Skeletal muscle cell (primary cell): ENCODE data around the gene SAAL1.

ENCODE experiments used
- DNase-seq: peaks from one replicate; pipeline ENCODE4 v3.0.0-alpha.2; 2010; ENCODE audit warnings: low read depth
- H3K4me3 ChIP-seq: 2 replicates; pipeline ENCODE4 v1.5.1; 2011; ENCODE audit warnings: low read depth, mild to moderate bottlenecking, control low read depth, low read length, moderate library complexity

The SAAL1 gene

GRCh38 chr11:18088966-18089365, 16.9 kb downstream of the SAAL1 start:
- DNase-seq = no peak
- no peak overlapping the region for H3K4me3 ChIP-seq

GRCh38 chr11:18088366-18088765, 17.5 kb downstream of the SAAL1 start:
- DNase-seq = no peak

DNA sequence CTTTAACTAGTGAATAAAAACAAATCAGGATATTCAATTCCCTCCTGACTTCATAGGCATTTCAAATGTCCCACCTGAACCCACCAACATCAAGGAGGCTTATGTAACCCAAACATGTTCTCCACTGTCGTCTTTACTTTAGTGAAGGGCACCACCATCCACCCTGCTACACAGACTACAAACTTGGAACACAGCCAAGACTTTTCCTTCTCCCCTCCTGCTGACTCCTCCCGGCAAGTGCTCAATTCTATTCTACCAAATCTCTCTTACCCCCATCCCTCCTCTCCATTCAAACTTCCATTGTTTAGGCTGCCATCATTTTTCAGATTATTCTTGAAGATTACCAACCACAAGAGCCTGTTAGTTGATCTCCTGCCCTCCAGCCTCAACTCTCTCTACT, 24.3 kb downstream of the SAAL1 start:
- H3K4me3 ChIP-seq = no peak overlapping the region
- no peak for DNase-seq

More at GRCh38 chr11:18088366-18088765, 17.5 kb downstream of the SAAL1 start:
- H3K4me3 ChIP-seq = no peak overlapping the region

DNA sequence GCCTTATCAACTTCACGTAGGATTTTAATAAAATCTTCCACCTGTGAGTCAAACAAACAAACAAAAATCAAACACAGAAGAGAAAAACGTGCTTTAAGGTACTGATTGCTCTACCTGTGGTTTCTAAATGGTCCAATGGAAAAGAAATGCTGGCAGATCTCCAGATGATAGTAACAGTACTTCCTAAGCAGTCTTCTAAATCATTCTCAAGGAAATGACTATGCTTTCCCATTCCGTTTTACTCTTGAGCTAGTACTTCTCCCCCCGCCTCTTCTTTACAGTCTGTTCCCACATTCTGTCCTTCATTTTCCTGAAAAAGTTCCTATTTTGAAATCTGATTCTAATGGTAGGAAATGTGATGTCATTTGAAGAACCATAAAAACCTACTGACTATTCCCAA, 25.4 kb downstream of the SAAL1 start:
- no peak for DNase-seq

GRCh38 chr11:18078909-18079308, 27.0 kb downstream of the SAAL1 start:
- no peak overlapping the region for H3K4me3 ChIP-seq
- no peak for DNase-seq

More for the DNA sequence above, 25.4 kb downstream of the SAAL1 start:
- no peak overlapping the region for H3K4me3 ChIP-seq

DNA sequence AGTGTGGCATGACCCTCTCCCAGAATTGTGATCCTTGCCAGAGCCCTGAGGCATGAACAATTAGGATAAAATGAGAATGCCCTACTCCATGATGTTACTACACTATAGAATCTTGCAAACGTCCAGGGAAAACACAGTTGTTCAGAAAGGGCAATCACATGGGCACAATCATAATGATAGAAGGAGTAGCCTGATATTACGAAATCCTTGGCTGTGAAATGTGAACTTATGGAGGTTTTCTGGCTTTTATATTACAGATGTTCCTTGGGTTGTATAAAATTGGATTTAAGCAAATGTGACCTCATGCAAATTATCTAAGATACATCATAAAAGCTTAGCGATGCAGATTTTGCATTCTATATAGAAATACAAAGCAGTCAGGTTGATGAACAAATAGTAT, 30.4 kb downstream of the SAAL1 start:
- no peak overlapping the region for H3K4me3 ChIP-seq
- DNase-seq = no peak

GRCh38 chr11:18071098-18071705, 34.7 kb downstream of the SAAL1 start:
- H3K4me3 ChIP-seq = no peak overlapping the region
- no peak for DNase-seq

DNA sequence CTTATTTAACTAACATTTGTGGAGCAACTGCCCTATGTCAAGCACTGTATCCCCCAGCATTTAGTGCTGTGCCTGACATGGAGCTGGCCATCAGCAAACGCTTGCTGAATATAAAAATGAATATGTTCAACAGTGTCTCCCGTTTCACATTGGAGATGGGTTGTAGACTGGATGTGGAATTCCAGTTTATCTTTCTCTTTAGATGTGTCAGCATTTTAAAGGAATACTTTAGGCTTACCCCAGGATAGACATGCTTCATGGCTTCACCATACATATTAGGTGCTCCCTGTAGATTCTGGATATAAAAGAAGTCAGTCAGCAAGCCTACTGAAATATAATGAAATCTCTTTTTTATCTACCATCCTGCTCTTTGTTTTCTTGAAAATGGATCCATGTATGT, 38.5 kb downstream of the SAAL1 start:
- no peak for DNase-seq
- H3K4me3 ChIP-seq = no peak overlapping the region

- H3K4me3 ChIP-seq = no peak overlapping the region
- no peak for DNase-seq
Measured at GRCh38 chr11:18066626-18067025, 39.3 kb downstream of the SAAL1 start.

- no peak for DNase-seq
Measured at GRCh38 chr11:18065572-18065971, 40.3 kb downstream of the SAAL1 start.

GRCh38 chr11:18064450-18065054, 41.3 kb downstream of the SAAL1 start:
- DNase-seq = no peak
- H3K4me3 ChIP-seq = no peak overlapping the region

More at GRCh38 chr11:18065572-18065971, 40.3 kb downstream of the SAAL1 start:
- no peak overlapping the region for H3K4me3 ChIP-seq

- no peak for DNase-seq
- H3K4me3 ChIP-seq = no peak overlapping the region
Measured at GRCh38 chr11:18063862-18064434, 41.9 kb downstream of the SAAL1 start.

DNA sequence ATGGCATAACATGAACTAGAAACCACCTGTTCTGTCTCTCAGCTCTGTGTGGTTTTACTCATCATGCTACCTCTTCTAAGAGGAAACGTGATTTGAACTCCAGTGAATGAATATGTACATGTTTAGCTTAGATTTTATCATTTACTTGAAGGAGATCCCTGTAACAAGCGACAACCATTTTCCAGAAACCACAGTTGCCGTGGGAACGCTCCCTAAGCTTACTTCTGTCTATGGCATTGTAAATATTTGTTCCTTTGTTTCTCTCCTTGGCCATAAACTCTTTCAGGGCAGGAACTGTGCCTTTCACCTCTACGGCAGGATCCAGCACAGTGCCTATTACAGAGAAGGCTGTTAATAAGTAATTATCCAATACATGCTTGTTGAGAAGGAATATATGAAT, 42.8 kb downstream of the SAAL1 start:
- no peak overlapping the region for H3K4me3 ChIP-seq
- DNase-seq = no peak

DNA sequence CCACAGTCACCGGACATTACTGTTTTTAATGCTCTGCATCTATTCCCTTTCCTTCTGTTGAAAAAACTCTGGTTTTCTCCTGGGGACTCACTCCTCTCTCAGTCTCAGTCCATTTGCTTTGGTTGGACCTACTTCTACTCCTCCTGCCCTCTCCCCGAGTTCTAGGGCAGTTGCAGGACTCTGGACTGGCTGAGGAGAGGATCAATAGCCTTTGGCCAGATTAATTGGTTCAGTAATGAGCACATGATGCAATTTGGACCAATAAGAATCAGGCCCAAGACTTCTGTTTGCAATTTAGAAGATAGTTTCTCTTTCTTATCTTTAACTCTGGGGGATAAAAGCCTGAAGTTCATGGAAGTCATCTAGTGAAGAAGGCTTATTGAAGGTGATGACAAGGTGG, 44.5 kb downstream of the SAAL1 start:
- DNase-seq = no peak

GRCh38 chr11:18056561-18057181, 49.2 kb downstream of the SAAL1 start:
- H3K4me3 ChIP-seq = no peak overlapping the region
- DNase-seq = no peak

More for the DNA sequence above, 44.5 kb downstream of the SAAL1 start:
- H3K4me3 ChIP-seq = no peak overlapping the region

DNA sequence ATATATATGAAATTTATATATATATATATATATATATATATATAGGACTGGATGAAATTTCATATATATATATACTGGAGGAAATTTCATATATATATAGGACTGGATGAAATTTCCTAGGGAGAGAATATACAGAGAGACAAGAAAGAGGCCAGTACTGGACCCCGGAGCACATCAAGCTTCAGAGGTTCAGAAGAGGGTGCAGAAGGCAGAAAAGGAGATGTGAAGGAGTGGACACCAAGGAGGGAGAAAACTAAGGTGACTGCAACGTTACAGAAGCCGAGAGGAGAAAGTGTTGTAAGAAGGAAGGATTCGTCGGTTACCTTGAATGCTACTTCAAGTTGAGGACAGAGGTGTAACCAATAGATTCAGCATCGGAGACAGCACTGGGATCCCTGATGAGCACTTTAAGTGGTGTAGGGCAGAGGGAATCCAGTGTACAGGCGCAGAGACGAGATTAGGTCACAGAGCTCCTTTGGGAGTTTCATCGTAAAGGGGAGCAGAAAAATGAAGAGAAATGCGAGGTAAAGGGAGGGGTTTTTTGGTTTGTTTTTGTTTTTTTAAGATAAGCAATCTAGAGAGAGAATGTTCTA, 51.3 kb downstream of the SAAL1 start:
- H3K4me3 ChIP-seq = no peak overlapping the region
- DNase-seq = no peak

- DNase-seq = no peak
- no peak overlapping the region for H3K4me3 ChIP-seq
Measured at GRCh38 chr11:18050848-18051247, 55.0 kb downstream of the SAAL1 start.

DNA sequence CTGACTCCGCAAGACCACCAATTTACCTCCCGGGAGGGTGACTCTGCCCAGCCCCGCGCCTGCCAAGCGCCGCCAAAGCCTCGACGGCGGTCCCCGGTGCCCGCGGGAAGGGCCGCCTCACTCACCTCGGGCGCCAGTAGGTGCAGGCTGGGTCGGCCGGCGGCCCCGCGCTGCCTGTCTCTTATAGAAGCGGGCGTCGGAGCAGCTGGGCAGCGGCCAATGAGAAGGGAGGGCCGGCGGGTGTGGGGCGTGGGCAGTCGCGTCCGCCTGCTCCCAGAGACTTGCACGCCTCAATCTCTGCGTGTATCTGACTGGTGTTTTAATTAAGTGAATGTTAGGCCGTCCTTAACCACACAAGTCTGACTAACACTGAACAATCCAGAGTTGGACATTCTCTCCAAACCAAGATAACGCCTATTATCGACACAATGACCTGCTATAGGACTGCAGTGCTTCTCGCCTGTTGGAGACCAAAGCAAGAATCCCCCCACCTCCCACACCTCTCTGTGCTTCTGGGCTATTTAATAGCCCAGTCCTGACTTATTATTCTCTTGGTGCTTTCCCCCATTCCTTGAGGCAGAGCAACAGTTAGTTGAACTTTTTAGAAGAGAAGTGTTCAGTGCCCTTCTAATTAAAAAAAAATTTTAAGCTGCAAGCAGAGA, 59.6 kb downstream of the SAAL1 start, which contains the start of gene TPH1:
Gene TPH1, minus strand, starts transcription at position 154 of the 662 bp plus-strand sequence. CDS start 5,507 bp downstream, outside the sequence.
- DNase-seq = no peak
- no peak within 1 kb of the TSS for H3K4me3 ChIP-seq

- DNase-seq = no peak
- no peak overlapping the region for H3K4me3 ChIP-seq
Measured at GRCh38 chr11:18036456-18036855, 69.4 kb downstream of the SAAL1 start.
